Suprapubic skin (tissue), 4 donors: ENCODE results near the gene CSNK1G1.
"Not testable (repeated sequence)": the region's sequence is repeated elsewhere in the genome, so short reads cannot be mapped to it uniquely, and the experiment has no call there.

Experiments used
- EP300 ChIP-seq: sonication (generic); formaldehyde crosslinking; IDR thresholded peaks from one replicate; pipeline ENCODE4 v1.6.1; 2017; ENCODE audit warnings: antibody characterized with exemption
- POLR2AphosphoS5 ChIP-seq, 3 donors: sonication (generic); formaldehyde crosslinking; IDR thresholded peaks; one replicate each; pipeline ENCODE4 v1.6.1; 2017; ENCODE audit warnings: antibody characterized with exemption in 3 of 3
- TF ChIP-seq, protein P1 (sequence below), 2 donors: fragments of 200-600 bp in 1 of 2; fragments of 450-650 bp in 1 of 2; sonication (generic) in 1 of 2; IDR thresholded peaks; one replicate each; pipeline ENCODE4 v1.5.1; 2016 to 2019; ENCODE audit warnings: antibody characterized with exemption in 2 of 2, mild to moderate bottlenecking in 1 of 2, moderate library complexity in 1 of 2

DNA sequence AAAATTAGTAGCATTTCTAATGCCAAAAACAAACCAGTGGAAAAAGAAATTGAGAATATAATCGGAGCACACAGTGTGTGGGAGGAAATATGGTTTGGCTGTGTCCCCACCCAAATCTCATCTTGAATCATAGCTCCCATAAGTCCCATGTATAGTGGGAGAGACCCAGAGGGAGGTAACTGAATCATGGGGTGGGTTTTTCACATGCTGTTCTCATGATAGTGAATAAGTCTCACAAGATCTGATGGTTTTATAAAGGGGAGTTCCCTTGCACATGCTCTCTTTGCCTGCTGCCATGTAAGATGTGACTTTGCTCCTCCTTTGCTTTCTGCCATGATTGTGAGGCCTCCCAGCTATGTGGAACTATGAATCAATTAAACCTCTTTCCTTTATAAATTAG lies 90.8 kb downstream of the CSNK1G1 start:
- TF ChIP-seq, protein P1, sequence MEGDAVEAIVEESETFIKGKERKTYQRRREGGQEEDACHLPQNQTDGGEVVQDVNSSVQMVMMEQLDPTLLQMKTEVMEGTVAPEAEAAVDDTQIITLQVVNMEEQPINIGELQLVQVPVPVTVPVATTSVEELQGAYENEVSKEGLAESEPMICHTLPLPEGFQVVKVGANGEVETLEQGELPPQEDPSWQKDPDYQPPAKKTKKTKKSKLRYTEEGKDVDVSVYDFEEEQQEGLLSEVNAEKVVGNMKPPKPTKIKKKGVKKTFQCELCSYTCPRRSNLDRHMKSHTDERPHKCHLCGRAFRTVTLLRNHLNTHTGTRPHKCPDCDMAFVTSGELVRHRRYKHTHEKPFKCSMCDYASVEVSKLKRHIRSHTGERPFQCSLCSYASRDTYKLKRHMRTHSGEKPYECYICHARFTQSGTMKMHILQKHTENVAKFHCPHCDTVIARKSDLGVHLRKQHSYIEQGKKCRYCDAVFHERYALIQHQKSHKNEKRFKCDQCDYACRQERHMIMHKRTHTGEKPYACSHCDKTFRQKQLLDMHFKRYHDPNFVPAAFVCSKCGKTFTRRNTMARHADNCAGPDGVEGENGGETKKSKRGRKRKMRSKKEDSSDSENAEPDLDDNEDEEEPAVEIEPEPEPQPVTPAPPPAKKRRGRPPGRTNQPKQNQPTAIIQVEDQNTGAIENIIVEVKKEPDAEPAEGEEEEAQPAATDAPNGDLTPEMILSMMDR (IDR thresholded peaks at IDR 0.05) = not testable (repeated sequence)
- not testable (repeated sequence) for TF ChIP-seq EP300; POLR2AphosphoS5 (IDR thresholded peaks at IDR 0.05)
